Midbrain (tissue), 1 donor: ENCODE results near the gene MCMBP.
A peak's percentile ranks its signal among the peaks of the same experiment; 100 is the strongest.
"Not testable (repeated sequence)": the region's sequence is repeated elsewhere in the genome, so short reads cannot be mapped to it uniquely, and the experiment has no call there.

Experiments used
- DNase-seq: peaks from one replicate; lab custom pipeline; 2025; lab: John Stamatoyannopoulos, UW

MCMBP gene

DNA sequence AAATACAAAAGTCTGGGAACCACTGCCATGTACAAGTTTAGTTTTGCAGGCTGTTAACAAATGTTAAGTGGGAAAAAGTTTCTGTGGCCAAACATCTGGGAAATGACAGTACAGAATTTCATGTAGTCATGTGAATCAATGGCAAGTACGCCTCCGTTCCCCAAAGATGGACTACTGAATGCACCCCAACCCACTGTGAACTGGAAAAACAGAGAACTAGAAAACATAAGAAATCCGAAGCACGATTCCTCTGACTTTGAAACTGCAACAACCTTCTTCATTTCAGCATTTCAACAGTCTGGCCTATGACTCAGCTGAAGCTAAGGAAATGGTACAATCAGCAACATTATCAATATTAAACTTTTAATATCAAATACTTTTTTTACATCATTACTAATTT lies 41.8 kb downstream of the MCMBP start:
- DNase-seq, result no peak

DNA sequence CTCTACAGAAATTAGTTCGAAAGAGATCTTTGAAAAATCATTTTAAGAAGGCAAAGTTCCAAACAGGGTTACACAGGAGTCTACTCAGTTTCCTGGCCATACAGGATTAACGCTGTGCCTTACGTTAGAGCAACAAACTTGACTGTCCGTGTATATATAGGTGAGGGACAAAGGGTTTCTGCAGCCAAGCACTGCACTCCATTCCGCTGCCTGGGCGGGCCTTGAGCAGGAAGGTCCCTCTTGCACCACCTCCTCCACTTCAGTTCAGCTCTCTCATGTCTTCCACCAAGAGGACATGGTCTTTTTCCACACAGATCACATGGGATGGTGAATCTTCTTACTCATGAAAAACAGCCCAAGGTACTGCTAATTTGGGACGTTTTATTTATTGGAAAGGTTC lies 43.2 kb downstream of the MCMBP start:
- DNase-seq, result no peak

DNA sequence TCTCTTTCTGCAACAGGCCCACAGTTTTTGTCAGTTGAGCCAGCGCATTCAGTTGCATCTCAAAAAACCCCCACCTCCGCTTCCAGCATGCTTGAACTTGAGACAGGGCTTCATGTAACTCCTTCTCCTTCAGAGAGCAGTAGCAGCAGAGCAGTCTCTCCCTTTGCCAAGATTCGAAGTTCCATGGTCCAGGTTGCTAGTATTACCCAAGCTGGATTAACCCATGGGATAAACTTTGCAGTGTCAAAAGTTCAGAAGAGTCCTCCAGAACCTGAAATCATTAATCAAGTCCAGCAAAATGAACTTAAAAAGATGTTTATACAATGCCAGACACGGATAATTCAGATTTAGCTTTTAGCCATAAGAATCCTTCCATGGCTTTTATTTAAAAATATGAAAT lies 45.2 kb downstream of the MCMBP start:
- no peak for DNase-seq

DNA sequence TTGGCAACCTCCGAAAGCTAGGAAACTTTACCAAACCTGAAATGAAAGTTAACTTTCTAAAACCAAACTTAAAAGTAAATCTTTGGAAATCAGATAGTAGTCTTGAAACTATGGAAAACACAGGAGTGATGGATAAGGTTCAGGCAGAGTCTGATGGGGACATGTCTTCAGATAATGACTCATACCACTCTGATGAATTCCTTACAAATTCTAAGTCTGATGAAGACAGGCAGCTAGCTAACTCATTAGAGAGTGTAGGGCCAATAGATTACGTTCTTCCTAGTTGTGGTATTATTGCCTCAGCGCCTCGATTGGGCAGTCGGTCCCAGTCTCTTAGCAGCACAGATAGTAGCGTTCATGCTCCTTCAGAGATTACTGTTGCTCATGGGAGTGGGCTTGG lies 45.9 kb downstream of the MCMBP start:
- DNase-seq, result no peak

DNA sequence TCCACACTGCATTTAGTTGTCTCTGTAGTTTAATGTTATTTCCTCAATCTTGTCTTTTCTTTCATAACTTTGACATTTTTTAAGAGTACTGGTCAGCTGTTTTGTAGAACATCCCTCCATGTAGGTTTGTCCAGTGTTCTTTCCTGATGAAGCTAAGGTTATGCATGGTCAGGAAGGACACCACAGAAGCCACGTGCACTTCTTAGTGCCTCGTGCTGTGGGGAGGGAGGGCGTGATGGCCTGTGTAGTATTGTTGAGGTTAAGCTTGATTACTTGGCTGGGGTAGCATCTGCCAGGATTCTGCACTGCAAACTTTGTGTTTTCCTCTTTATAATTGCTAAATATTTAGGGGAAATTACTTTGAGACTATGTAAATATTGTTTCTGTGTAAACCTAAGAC lies 48.3 kb downstream of the MCMBP start:
- no peak for DNase-seq

DNA sequence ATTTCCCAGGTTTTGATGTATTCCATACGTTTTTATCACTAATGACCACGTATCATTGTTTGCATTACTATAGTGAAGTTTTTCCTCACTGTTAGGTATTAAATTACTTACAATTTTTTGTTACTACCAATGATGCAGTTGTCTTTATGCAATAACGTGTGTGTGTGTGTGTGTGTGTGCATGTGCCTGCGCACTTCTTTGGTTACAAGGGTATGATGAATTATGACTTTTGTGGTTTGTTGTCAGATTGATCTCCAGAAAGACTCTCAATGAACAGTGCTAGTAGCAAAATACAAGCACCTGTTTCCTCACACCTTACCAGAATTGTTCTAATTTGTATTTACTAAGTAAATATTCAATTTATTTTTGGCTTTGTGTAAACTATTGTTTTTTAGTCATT lies 51.5 kb downstream of the MCMBP start:
- no peak for DNase-seq

DNA sequence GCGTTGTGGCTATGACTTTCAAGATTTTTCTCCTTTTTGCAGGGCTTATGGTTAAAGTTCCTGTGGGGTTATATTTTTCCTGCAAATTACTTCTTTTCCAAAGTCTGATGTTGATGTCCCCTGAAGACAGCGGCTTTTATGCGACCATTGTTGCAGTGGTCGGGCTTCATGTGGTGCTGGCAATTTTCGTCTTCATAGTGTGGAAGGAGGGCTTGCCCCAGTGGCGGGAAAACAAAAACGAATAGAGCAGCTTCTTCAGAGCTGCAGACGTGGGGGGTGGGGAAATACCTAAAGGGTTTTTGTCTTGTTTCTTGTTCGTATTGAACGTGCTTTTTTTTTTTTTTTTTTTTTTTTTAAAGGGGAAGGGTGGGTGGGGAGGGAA lies 53.8 kb downstream of the MCMBP start:
- DNase-seq, result no peak

DNA sequence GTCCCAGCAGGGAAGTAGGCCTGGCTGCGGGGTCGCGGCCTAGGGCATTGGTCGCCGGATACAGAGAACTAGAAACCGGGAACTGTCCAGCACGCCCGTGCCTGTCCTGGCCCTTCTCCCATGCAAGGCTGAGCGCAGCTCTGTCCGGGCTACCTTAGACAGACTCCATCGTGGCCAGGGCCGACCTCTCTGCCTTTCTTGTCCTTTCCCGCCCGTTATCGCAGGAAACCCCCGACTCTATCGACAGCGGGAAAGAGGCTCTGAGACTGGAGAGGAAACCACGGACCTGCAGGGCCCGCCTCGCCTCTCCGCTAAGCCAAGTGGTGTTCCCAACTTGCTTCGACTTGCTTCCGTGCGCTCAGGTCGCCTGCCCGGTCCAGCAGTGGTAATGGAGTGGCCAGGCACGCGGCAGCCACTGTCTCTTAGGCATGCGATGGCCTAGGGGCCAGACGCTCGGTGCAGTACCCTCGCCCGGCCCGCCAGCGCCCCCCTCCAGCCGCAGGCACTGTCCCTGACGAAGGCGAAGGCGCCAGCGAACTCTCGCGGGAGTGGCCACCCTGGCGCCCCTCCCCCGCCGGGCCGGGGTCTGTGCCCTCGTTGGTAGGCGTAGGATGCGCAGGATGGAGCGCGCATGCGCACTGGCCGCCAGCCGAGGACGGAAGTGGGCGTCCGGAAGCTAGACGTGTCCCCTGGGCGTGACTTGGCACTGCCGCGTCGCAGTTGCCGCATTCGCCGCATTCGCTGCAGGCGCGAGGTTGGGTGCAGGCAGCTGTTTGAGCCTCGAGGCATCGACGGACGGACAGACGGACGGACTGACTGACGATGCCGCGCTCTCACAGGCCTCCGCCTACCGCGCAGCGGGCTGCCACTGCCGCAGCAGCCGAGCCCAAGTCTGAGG lies 54.4 kb downstream of the MCMBP start:
- peak; percentile 37 for DNase-seq

DNA sequence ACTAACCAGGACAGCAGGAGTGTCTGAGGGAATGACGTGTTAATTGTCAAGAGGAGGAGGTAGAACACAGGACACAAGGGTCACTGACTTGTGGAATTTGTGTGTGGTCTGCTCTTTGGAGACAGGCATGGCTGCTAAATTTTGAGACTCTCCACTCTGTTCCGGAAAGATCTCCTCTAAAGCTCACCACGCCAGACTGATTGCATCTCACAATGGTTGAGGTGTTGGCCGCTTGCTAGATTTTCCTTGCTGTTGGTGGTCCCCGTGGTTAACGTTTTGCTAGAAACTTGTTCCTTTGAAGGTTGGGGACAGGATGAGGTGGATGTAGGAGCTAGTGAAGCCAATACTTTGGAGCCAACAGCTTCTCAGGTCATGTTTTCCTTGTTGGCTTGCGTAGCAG lies 57.0 kb downstream of the MCMBP start:
- no peak for DNase-seq

DNA sequence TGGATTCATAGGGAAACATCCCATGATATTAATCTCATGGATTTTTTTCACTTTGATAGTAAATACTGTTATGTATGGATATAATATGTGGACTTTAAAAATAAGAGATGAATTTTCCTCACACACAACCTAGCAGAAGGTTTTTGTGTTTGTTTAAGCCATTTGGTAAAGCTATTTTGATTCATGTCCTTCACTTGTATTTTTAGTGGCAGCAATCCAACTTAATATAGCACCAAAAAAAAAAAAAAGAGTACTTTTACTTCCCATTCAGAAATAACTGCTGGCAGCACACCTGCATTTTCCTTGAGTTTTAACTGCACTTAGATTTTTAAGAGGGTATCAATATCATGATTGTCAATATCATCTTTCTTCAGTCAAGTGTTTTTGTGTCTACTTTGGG lies 60.0 kb downstream of the MCMBP start:
- DNase-seq, result no peak

DNA sequence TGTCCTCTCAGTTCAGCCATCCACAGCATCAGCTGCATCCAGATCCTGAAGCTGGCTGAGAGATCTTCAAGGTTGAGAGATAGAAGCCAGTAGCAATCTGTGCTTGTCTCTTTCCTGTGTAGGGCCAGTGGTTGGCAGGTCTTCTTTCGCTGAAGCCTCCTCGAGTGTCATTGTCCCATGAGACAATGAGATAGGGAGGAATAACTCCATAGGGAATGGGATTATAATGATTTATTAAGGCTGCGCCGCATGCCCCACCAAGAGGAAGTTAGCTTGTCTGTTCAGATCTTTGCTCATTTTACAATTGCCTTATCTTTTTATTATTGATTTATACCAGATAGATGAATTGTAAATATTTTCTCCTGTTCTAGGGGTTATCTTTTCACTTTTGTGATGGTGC lies 61.5 kb downstream of the MCMBP start:
- no peak for DNase-seq

DNA sequence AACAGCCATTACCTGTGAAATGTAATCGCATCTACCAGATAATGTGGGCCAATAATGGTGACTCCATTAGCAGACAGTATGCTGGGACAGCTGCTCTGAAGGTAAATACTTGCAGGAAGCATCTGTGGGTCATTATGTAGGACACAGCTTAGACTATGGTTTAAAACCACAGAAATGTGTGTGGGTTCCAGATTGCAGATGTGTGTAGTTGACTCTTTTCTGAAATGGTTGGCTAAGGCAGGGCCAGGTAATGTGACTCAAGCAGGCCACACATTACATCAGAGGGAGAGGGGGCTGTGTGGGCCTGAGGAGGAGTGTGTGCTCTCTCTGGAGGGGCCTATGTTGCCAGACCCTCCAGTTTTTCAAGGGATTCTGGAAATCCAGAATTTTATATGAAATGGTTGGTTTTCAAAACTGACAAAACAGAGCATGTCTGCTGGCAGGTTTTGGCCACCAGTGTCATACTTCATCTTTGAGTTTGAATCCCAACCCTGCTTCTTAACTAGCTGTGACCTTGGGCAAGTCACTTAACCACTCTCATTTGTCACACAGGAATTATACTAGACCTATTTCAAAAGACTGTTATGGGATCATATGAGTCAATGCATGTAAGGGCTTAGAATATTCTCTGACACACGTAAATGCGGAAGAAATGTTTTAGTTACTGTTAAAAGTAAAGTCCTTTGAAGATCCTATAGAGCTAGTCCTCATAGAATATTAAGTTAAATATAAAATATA lies 64.5 kb downstream of the MCMBP start:
- DNase-seq, result no peak

DNA sequence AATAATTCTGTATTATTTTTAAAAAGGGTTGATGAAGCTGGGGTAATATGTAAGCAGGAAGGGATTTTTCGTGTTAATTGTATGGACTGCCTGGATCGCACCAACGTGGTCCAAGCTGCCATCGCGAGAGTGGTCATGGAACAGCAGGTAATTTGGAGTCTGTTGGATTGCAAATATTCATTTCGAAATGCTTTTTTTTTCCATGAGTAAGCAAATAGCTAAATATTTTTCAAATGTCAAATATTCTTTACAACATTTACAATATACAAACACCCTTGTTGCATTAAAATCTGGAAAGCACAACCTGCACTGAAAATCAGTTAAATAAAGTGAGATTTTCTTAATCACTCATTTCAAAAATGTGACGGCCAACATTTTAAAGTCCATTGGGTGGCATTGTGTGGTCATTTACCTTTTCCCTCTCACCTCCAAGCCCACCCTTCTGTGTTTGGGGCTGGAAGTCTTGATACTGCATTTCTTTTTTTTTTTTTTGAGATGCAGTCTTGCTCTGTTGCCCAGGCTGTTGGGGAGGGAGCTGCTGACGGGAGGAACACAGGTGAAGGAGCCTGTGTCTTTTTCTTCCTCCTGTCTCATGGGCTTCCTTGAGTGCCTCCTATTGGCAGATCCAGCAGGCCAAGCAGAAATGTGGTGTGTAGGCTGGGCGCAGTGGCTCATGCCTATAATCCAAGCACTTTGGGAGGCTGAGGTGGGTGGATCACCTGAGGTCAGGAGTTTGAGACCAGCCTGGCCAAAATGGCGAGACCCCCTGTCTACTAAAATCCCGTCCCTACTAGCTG lies 66.1 kb downstream of the MCMBP start:
- DNase-seq, result no peak

DNA sequence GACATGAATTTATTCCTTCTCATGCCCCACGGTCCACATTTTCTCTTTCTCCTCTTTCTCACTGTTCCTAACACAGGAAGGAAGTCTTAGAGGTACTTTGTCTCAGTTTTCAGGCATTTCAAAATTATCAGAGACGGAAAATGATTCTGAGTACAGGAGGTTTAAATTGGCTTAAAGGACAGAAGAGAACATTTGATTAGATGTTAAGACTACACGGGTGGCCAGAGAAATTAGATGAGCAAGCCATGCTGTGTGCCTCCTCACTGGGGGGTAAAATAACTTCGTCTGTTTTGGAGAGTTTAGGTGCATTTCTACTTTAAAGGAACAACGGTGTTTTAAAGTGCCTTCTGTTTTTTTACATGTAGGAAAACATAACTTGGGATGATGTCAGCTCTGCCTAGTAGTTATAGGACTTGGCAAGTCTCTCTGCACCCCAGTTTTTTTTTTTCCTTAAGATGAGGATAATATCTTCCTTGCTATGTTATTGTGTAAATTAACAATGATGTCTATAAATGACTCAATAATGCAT lies 66.9 kb downstream of the MCMBP start:
- DNase-seq, result no peak

DNA sequence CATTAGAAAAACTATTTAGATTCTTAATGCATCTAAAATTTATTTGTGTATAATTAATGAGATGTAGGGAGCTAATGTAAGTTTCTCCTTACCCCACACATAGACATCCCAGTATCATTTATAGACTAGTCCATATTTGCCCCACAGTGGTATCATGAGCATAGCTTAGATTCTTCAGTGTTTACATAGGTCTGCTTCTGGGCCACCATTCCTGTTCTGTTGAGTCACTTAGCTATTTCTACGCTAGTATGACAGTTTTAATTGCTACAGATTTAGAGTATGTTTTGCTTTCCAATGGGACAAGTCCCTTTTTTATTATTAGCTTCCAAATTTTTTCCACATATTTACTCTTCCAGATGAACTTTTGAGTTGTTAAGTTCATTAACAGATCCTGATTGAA lies 69.4 kb downstream of the MCMBP start:
- DNase-seq, result no peak

DNA sequence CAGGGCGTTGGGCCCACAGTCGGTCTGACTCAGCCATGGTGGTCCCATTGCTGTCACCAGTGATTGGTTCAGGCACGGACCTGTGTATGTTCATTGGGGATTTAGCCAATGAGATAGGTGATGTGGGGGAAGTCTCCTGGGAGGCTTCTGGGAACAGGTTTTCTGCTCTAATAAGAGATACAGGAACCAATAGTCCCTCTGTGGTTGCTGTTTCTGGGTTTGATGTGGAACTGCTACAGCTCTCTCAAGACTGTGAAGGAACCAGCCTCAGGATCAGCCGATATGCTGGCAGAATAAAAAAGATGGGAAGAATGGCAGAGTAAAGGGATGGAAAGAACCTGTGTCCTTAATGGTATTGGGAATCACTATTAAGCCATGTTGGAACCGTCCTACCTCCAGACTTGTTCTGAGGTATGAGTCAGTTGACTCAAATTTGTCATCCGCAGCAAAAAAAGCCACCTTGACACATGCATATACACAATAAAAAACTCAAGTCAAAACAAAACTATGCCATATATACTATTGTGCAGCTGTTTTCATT lies 70.6 kb downstream of the MCMBP start:
- DNase-seq, result no peak

DNA sequence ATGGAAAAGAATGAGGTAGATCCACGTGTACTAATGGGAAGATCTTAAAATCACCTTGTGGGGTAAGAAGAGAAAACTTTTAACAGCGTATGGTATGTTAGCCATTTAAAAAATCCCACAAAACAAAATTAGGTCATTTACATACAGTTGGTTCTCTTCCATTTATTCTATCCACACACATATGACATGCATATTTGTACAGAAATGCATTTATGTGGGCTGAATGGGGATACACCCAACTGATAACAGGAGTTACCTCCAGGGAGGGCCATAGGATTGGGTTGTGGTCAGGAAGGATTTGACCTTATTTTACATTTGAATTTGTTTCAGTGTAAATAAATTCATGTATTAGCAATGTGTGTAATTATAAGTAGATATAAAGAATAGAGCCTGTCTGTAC lies 71.5 kb downstream of the MCMBP start:
- no peak for DNase-seq

DNA sequence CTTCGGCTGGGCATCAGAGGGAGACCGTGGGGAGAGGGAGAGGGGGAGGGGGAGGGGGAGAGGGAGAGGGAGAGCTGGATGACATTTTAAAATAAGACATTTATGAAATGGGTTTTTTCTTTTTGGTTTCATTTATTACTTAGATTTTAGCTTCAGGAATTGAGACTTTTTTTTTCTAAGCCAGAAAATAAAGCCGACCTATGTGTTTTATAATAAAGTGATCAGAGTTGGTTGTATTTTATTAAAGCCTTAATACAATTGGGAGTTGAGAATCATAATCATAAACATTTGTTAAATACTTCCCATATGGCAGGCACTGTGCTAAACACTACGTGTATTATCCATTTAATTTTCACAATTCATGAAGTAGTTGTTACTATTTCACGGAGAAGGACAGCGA lies 76.6 kb downstream of the MCMBP start:
- DNase-seq, result no peak

DNA sequence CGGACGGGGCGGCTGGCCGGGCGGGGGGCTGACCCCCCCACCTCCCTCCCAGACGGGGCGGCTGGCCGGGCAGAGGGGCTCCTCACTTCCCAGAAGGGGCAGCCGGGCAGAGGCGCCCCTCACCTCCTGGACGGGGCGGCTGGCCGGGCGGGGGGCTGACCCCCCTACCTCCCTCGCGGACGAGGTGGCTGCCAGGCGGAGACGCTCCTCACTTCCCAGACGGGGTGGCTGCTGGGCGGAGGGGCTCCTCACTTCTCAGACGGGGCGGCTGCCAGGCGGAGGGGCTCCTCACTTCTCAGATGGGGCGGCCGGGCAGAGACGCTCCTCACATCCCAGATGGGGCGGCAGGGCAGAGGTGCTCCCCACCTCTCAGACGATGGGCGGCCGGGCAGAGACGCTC lies 77.5 kb downstream of the MCMBP start:
- not testable (repeated sequence) for DNase-seq

DNA sequence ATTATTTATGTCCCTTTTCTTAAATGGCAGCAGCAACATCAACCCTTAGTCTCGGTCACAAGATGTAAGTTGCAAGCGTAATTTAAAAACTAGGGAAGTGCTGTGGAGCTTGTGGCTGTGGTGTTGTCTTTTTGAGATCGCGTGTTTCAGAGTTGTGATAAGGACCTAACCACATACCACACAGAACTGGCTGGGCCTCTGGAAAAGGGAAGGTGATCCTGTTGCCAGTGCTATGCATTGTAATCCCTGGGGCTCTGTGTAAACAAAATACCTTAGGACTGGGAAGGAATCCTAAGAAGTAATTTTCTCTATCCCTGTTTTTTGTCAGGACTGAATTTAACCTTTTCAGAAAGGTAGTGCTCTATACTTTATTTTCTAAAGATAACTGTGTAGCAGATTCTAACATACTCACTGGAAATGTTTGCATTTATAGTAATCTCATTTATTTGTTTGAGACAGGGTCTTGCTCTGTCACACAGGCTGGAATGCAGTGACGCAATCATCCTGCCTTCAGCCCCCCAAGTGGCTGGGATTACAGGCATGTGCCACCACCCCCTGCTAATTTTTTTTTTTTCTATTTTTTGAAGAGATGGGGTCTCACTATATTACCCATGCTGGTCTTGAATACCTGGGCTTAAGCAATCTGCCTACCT lies 86.4 kb downstream of the MCMBP start:
- peak; percentile 6 for DNase-seq

DNA sequence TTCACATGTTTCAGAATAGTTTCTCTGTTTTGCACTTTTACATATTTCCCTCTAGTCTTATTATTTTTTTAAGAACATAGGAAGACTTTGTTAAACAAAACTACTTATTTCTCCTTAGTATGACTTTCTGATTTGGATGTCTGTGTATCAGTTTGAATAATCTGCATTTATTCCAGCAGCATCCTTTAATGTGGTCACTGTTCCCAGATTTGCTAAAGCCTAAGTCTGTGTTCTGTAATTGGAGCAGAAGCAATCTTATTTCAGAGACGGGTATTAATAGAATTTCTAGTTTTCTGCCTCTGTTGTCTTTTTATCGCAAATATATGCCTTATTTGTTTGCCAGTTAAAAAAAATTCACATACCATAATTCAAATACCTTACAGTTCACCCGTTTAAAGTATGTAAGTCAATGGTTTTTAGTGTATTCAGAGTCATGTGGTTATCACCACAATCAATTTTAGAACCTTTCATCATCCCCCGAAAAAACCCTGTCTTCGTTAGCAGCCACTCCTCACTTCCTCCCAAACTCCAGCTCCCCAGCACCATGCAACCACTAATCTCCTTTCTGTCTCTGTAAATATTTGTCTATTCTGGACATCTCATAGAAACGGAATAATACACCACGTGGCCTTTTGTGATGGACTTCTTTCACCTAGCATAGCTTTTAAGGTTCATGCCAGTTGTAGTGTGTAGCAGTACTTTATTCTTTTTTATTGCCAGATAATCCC lies 88.1 kb downstream of the MCMBP start:
- peak; percentile 2 for DNase-seq
